Endothelial cell of umbilical vein (primary cell): ENCODE results near the gene TIPRL.

Experiments used
- EZH2 ChIP-seq: IDR thresholded peaks from 2 replicates; pipeline ENCODE4 v1.6.1; 2012; ENCODE audit warnings: borderline replicate concordance, low read depth, mild to moderate bottlenecking, moderate library complexity, low read length, inconsistent platforms; ENCODE audit not compliant: severe bottlenecking
- FOS ChIP-seq: IDR thresholded peaks from 2 replicates; pipeline ENCODE4 v1.6.1; 2011; ENCODE audit warnings: mild to moderate bottlenecking, low read length, moderate library complexity, borderline replicate concordance; ENCODE audit not compliant: insufficient read depth
- GATA2 ChIP-seq: IDR thresholded peaks from 2 replicates; pipeline ENCODE4 v1.7.0; 2011; ENCODE audit warnings: low read depth, mild to moderate bottlenecking, moderate library complexity, mixed read lengths, low read length; ENCODE audit not compliant: insufficient read length, insufficient read depth
- JUN ChIP-seq: IDR thresholded peaks from 2 replicates; pipeline ENCODE4 v1.6.1; 2011; ENCODE audit warnings: borderline replicate concordance, low read depth; ENCODE audit not compliant: insufficient read length, insufficient read depth
- MYC ChIP-seq: IDR thresholded peaks from one replicate; pipeline ENCODE4 v1.6.1; 2011; ENCODE audit warnings: mild to moderate bottlenecking, low read depth, low read length
- POLR2A ChIP-seq: IDR thresholded peaks from 2 replicates; pipeline ENCODE4 v1.6.1; 2012; ENCODE audit warnings: low read depth, mild to moderate bottlenecking, control low read depth, low read length
- POLR2AphosphoS5 ChIP-seq: IDR thresholded peaks from 2 replicates; pipeline ENCODE4 v1.6.1; 2012; ENCODE audit warnings: low read depth, mild to moderate bottlenecking, control low read depth, low read length, moderate library complexity; ENCODE audit not compliant: insufficient read depth
- TF ChIP-seq, protein P1 (sequence below), 2 donors: IDR thresholded peaks; 1 replicate in 1 of 2; 2 replicates in 1 of 2; pipeline ENCODE4 v1.5.1; 2011; ENCODE audit warnings: low read length in 2 of 2, mild to moderate bottlenecking in 2 of 2, moderate library complexity in 2 of 2, control low read depth in 1 of 2, inconsistent platforms in 1 of 2, low read depth in 1 of 2; ENCODE audit not compliant: insufficient read depth in 1 of 2; ENCODE audit errors: extremely low read depth in 1 of 2
- TF ChIP-seq, protein P2 (sequence below): IDR thresholded peaks from 2 replicates; pipeline ENCODE4 v1.6.1; 2011; ENCODE audit not compliant: insufficient read depth, insufficient read length

DNA sequence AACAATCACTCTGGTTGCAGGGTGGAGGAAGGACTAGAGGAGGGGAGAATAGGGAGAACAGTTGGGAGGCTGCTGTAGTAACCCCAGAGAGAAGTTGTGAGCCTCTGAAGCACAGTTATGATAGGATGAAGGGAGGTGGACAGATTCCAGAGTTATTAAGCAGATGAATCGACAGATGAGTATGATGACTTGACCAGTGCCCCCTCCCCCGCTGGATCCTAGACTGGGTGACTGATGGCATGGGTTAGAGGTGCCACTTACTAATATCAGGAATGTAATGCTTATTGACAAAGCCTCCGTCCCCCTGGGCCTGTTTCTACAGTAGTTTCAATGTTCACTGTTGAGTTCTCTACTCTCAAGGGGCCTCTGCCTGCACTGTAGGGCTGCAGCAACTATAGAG, 14.0 kb upstream of the TIPRL start:
- TF ChIP-seq, protein P1, sequence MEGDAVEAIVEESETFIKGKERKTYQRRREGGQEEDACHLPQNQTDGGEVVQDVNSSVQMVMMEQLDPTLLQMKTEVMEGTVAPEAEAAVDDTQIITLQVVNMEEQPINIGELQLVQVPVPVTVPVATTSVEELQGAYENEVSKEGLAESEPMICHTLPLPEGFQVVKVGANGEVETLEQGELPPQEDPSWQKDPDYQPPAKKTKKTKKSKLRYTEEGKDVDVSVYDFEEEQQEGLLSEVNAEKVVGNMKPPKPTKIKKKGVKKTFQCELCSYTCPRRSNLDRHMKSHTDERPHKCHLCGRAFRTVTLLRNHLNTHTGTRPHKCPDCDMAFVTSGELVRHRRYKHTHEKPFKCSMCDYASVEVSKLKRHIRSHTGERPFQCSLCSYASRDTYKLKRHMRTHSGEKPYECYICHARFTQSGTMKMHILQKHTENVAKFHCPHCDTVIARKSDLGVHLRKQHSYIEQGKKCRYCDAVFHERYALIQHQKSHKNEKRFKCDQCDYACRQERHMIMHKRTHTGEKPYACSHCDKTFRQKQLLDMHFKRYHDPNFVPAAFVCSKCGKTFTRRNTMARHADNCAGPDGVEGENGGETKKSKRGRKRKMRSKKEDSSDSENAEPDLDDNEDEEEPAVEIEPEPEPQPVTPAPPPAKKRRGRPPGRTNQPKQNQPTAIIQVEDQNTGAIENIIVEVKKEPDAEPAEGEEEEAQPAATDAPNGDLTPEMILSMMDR (IDR thresholded peaks at IDR 0.05; ENCODE audit: extremely low read depth in 1 of 2, insufficient read depth in 1 of 2, low read depth in 1 of 2, low read length in 2 of 2), result no peak
- TF ChIP-seq POLR2A (no peak), POLR2AphosphoS5 (no peak), EZH2 (no peak), MYC (no peak), JUN (no peak), GATA2 (no peak), FOS (no peak)
- TF ChIP-seq, protein P2, sequence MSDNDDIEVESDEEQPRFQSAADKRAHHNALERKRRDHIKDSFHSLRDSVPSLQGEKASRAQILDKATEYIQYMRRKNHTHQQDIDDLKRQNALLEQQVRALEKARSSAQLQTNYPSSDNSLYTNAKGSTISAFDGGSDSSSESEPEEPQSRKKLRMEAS, result no peak
